ENCODE measurements around the gene FSTL5.

DNA sequence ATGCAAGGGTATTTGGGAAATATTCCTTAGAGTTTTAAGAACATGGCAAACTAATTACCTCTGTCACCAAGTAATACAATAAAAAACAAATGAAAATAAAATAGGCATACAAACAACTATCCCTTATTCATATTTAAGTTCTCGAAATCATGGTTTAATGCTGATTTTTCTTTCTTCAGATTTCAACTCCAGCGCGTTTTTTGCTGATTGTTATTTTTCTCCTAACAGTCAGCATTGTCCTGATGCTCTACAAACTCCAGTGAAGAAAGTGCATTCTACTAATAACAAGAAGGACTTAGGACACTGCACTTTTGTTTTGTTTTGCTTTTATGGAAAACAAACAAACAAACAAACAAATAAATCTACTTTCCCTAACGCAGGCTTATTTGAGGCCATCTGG, 282.4 kb downstream of the FSTL5 start:
- TF ChIP-seq YY1 (IDR thresholded peaks at IDR 0.05; ENCODE audit: low read depth) = no peak
- no peak for TF ChIP-seq EP300 (IDR thresholded peaks at IDR 0.05; ENCODE audit: borderline replicate concordance)
- TF ChIP-seq, protein P1, sequence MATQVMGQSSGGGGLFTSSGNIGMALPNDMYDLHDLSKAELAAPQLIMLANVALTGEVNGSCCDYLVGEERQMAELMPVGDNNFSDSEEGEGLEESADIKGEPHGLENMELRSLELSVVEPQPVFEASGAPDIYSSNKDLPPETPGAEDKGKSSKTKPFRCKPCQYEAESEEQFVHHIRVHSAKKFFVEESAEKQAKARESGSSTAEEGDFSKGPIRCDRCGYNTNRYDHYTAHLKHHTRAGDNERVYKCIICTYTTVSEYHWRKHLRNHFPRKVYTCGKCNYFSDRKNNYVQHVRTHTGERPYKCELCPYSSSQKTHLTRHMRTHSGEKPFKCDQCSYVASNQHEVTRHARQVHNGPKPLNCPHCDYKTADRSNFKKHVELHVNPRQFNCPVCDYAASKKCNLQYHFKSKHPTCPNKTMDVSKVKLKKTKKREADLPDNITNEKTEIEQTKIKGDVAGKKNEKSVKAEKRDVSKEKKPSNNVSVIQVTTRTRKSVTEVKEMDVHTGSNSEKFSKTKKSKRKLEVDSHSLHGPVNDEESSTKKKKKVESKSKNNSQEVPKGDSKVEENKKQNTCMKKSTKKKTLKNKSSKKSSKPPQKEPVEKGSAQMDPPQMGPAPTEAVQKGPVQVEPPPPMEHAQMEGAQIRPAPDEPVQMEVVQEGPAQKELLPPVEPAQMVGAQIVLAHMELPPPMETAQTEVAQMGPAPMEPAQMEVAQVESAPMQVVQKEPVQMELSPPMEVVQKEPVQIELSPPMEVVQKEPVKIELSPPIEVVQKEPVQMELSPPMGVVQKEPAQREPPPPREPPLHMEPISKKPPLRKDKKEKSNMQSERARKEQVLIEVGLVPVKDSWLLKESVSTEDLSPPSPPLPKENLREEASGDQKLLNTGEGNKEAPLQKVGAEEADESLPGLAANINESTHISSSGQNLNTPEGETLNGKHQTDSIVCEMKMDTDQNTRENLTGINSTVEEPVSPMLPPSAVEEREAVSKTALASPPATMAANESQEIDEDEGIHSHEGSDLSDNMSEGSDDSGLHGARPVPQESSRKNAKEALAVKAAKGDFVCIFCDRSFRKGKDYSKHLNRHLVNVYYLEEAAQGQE (IDR thresholded peaks at IDR 0.05; ENCODE audit: low read depth) = no peak
- TF ChIP-seq TAF1 (IDR thresholded peaks at IDR 0.05; ENCODE audit: low read depth) = no peak
- no peak for TF ChIP-seq TCF12 (IDR thresholded peaks at IDR 0.05; ENCODE audit: low read depth)
- TF ChIP-seq, protein P2, sequence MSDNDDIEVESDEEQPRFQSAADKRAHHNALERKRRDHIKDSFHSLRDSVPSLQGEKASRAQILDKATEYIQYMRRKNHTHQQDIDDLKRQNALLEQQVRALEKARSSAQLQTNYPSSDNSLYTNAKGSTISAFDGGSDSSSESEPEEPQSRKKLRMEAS (IDR thresholded peaks at IDR 0.05) = no peak
- no peak for TF ChIP-seq EGR1 (IDR thresholded peaks at IDR 0.05)
- TF ChIP-seq CREB1 (IDR thresholded peaks at IDR 0.05; ENCODE audit: low read depth) = no peak
- TF ChIP-seq CEBPB (IDR thresholded peaks at IDR 0.05) = no peak
- no peak for TF ChIP-seq NFIC (IDR thresholded peaks at IDR 0.05)

Measured in Ishikawa (cell line).